HG02943 (cell line): ENCODE data around the gene SEMA4A.
"Not testable (repeated sequence)": the region's sequence is repeated elsewhere in the genome, so short reads cannot be mapped to it uniquely, and the experiment has no call there.

Experiments
- ATAC-seq: cut with Tn5 transposase; IDR thresholded peaks from one replicate; pipeline ENCODE4 v1.9.1; 2021; ENCODE audit warnings: mild to moderate bottlenecking, low read depth, moderate library complexity; ENCODE audit not compliant: unreplicated experiment

The SEMA4A gene

DNA sequence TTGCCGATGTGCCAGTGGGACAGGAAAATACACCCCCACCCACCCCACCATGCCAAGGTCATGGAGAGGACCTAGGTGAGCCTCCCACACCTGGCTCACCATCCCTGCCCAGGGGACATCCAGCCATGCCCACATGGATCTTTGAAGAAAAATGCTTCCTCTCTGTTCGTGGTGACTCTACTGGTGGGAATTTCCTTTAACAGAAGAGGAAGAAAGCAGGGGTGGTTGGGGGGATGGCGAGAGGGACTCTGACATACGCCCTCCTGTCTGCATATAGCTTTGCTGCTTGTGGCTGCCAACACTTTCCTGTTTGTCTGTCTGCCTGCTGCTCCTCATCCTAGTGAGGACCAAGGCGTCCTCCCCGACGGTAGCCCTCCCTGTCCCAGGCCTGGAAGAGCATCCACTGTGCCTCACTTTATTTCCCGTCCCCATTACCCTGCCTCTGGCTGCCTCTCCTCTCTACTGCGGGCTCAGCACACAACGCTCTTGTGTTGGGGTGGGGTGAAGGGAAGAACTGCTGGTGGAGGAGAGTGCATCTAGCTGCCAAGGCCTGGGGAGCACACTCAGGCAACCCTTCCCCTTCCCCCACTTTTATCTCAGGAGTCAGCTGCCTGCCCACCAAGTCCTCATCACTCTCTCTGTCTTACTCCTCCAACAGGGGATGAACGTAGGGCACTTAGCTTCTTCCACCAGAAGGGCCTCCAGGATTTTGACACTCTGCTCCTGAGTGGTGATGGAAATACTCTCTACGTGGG, 2.5 kb downstream of the SEMA4A start:
- no peak for ATAC-seq

GRCh38 chr1:156157506-156157905, 4.1 kb downstream of the SEMA4A start:
- no peak for ATAC-seq

DNA sequence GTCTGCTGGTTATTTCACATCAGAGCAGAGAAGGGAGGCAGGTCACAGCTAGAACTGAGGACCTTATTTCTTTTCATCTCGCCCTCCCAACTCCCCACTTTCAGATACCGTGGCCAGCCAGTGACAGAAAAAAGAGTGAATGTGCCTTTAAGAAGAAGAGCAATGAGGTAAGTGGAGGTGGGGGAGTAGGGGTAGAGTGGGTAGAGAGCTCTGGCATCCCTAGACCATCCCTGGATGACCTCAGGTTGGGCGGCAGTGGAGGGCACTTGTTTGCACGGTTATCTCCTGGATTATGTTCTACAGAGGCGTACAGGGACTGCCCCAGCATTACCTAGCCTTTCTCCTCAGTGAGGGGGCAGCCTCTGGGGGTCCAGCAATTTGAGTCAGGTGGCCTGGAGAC, 4.6 kb downstream of the SEMA4A start:
- no peak for ATAC-seq

GRCh38 chr1:156160000-156160742, 6.8 kb downstream of the SEMA4A start:
- no peak for ATAC-seq

DNA sequence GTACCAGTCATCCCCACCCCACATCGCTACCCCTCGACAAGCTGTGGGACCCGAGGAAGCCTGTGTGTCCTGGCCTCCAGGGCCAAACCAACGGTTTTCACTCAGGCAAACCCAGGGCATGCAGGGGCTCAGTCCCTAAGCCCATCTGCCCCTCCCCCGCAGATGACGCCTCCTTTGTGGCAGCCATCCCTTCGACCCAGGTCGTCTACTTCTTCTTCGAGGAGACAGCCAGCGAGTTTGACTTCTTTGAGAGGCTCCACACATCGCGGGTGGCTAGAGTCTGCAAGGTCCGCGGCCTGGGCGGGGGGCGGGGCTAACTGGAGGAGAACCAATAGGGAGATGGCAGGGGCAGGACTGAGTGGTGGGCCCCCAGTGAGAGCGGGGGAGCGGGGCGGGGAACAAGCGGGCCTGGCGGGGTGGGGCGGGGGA, 7.4 kb downstream of the SEMA4A start:
- no peak for ATAC-seq

DNA sequence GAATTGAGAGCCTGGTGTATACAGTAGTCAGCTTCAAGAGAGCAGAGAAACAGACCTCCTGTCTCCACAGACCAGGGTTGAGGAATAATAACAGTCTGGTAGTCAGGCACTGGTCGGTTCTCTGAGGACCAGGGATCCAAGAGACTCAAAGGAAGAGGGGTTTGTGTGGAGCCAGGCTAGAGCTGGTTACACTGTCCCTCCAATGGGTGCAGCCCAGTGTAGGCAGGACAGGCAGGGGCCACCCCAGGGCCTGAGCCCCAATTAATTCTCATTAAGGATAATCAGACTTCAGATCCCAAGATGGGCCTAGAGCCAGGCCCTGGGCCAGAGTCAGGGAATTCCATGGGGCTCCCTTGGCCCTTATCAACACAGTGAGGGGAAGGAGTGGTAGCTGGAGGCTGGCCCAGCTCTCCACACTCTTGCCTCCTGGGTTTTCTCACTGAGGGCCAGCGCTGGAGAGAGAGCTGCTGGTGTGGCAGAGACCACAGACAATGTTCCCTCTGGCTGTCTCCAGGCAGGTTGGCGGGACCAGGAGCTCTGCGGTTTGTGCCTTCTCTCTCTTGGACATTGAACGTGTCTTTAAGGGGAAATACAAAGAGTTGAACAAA, 9.1 kb downstream of the SEMA4A start:
- no peak for ATAC-seq

- no peak for ATAC-seq
Observed at GRCh38 chr1:156163712-156164111, 10.3 kb downstream of the SEMA4A start.

GRCh38 chr1:156164125-156164831, 10.9 kb downstream of the SEMA4A start:
- ATAC-seq: no peak

- no peak for ATAC-seq
Observed at GRCh38 chr1:156165083-156165482, 11.7 kb downstream of the SEMA4A start.

- ATAC-seq: no peak
Observed at GRCh38 chr1:156167536-156167935, 14.2 kb downstream of the SEMA4A start.

- no peak for ATAC-seq
Observed at GRCh38 chr1:156172696-156173470, 19.5 kb downstream of the SEMA4A start.

DNA sequence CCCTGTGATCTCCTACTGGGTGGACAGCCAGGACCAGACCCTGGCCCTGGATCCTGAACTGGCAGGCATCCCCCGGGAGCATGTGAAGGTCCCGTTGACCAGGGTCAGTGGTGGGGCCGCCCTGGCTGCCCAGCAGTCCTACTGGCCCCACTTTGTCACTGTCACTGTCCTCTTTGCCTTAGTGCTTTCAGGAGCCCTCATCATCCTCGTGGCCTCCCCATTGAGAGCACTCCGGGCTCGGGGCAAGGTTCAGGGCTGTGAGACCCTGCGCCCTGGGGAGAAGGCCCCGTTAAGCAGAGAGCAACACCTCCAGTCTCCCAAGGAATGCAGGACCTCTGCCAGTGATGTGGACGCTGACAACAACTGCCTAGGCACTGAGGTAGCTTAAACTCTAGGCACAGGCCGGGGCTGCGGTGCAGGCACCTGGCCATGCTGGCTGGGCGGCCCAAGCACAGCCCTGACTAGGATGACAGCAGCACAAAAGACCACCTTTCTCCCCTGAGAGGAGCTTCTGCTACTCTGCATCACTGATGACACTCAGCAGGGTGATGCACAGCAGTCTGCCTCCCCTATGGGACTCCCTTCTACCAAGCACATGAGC, 23.3 kb downstream of the SEMA4A start:
- no peak for ATAC-seq

GRCh38 chr1:156177919-156178654, 24.7 kb downstream of the SEMA4A start:
- ATAC-seq: no peak

DNA sequence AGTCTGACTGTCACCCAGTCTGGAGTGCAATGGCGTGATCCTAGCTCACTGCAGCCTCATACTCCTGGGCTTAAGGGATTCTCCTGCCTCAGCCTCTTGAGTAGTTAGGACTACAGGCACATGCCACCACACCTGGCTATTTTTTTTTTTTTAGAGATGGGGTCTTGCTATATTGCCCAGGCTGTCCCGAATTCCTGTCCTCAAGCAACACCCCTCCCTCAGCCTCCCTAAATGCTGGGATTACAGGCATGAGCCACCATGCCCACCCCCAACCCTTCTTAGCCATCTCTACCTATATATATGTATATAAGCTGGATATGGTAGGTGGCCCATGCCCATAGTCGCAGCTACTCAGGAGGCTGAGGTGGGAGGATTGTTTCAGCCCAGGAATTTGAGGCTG, 27.1 kb downstream of the SEMA4A start:
- no peak for ATAC-seq

- ATAC-seq: not testable (repeated sequence)
Observed at GRCh38 chr1:156181391-156181924, 28.1 kb downstream of the SEMA4A start.

DNA sequence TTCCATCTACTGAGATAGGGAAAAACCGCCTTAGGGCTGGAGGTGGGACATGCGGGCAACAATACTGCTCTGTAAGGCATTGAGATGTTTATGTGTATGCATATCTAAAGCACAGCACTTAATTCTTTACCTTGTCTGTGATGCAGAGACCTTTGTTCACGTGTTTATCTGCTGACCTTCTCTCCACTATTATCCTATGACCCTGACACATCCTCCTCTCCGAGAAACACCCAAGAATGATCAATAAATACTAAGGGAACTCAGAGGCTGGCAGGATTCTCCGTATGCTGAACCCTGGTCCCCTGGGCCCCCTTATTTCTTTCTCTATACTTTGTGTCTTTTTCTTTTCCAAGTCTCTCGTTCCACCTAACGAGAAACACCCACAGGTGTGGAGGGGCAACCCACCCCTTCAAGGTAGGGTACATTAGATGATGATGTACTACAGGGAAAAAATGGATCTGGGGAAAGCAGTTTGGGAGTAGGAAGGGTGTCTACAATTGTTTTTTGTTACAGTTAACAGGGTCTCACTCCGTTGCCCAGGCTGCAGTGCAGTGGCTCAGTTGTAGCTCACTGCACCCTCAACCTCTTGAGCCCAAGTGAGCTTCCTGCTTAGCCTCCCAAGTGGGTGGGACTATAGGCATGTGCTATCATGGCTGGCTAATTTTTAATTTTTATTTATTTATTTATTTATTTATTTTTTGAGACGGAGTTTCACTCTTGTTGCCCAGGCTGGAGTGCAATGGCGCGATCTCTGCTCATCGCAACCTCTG, 28.8 kb downstream of the SEMA4A start:
- not testable (repeated sequence) for ATAC-seq

- ATAC-seq: not testable (repeated sequence)
Observed at GRCh38 chr1:156186347-156187177, 33.2 kb downstream of the SEMA4A start.
